H1 (cell line): ENCODE data around the gene ZNF789. TPM values are rescaled to one million over a fixed set of nuclear protein-coding genes. Genes with fewer than 3 reads are reported as not detected.

Experiments
- CTCF ChIA-PET: fragments of 300-600 bp; sonication (Branson Sonifier 250); formaldehyde crosslinking; loops from one replicate; lab custom pipeline; 2021; ENCODE audit not compliant: partially characterized antibody; lab: Charles Lee
- POLR2A ChIA-PET: fragments of 300-600 bp; sonication (Branson Sonifier 250); formaldehyde crosslinking; loops from one replicate; lab custom pipeline; 2021; ENCODE audit warnings: inconsistent platforms; ENCODE audit not compliant: partially characterized antibody; lab: Charles Lee
- DNase-seq, 2 experiments: peaks; one replicate each; pipeline versions ENCODE4 v3.0.0 to v3.0.0-alpha.2; 2010 to 2022; ENCODE audit warnings: low spot score in 2 of 2, low read depth in 1 of 2, mixed read lengths in 1 of 2
- FAIRE-seq: peaks from 2 replicates; lab custom pipeline; 2011; peaks lifted over from hg19 to GRCh38; lab: Jason Lieb, UNC
- H2AFZ ChIP-seq: 2 replicates; pipeline ENCODE4 v1.8.1; 2012; ENCODE audit warnings: low read length, inconsistent platforms
- H2AK5ac ChIP-seq: 2 replicates; pipeline ENCODE4 v1.6.1; 2013; ENCODE audit warnings: low read depth, low read length
- H2BK120ac ChIP-seq: replicated peaks from 2 replicates; pipeline ENCODE3; 2013; ENCODE audit warnings: low read depth, low read length, inconsistent platforms
- H2BK12ac ChIP-seq: 2 replicates; pipeline ENCODE4 v1.6.1; 2013; ENCODE audit warnings: low read depth, low read length
- H2BK15ac ChIP-seq: 2 replicates; pipeline ENCODE4 v1.6.1; 2013; ENCODE audit warnings: low read length
- H2BK20ac ChIP-seq: 2 replicates; pipeline ENCODE4 v1.6.1; 2013; ENCODE audit warnings: low read length
- H2BK5ac ChIP-seq: 2 replicates; pipeline ENCODE4 v1.6.1; 2013; ENCODE audit warnings: low read depth, low read length
- H3K14ac ChIP-seq: 2 replicates; pipeline ENCODE4 v1.6.1; 2013; ENCODE audit warnings: inconsistent platforms; ENCODE audit not compliant: insufficient read length
- H3K18ac ChIP-seq: 2 replicates; pipeline ENCODE4 v1.6.1; 2013; ENCODE audit warnings: low read length; ENCODE audit errors: extremely low read depth
- H3K23ac ChIP-seq: 2 replicates; pipeline ENCODE4 v1.6.1; 2013; ENCODE audit warnings: inconsistent platforms; ENCODE audit not compliant: insufficient read length
- H3K23me2 ChIP-seq: 2 replicates; pipeline ENCODE4 v1.6.1; 2013; ENCODE audit warnings: low read depth, low read length
- H3K27ac ChIP-seq: 2 replicates; pipeline ENCODE4 v1.6.1; 2011; ENCODE audit warnings: low read depth, low read length, inconsistent platforms
- H3K27me3 ChIP-seq, 4 experiments: replicated peaks in 1 of 4; 1 replicate in 1 of 4; 2 replicates in 3 of 4; pipeline versions ENCODE4 v1.6.1 to v1.8.1; 2011 to 2013; ENCODE audit warnings: low read length in 3 of 4, mild to moderate bottlenecking in 3 of 4, inconsistent platforms in 2 of 4, mixed read lengths in 2 of 4, moderate library complexity in 1 of 4; ENCODE audit not compliant: control insufficient read depth in 3 of 4, insufficient read depth in 3 of 4; ENCODE audit errors: extremely low read depth in 1 of 4
- H3K36me3 ChIP-seq, 4 experiments: 2 replicates each; pipeline versions ENCODE4 v1.6.1 to v1.8.1; 2011 to 2013; ENCODE audit warnings: mild to moderate bottlenecking in 4 of 4, low read length in 3 of 4, moderate library complexity in 2 of 4, control low read depth in 1 of 4, inconsistent platforms in 1 of 4; ENCODE audit not compliant: insufficient read depth in 4 of 4, control insufficient read depth in 2 of 4
- H3K4ac ChIP-seq: replicated peaks from 2 replicates; pipeline ENCODE3; 2013; ENCODE audit warnings: low read length, low read depth, mixed read lengths, inconsistent platforms; ENCODE audit not compliant: insufficient read length
- H3K4me1 ChIP-seq, 4 experiments: replicated peaks in 1 of 4; 1 replicate in 1 of 4; 2 replicates in 3 of 4; pipeline versions ENCODE4 v1.6.1 to v1.8.1; 2011 to 2013; ENCODE audit warnings: low read length in 3 of 4, inconsistent platforms in 2 of 4, mixed read lengths in 1 of 4; ENCODE audit not compliant: insufficient read depth in 4 of 4, control insufficient read depth in 3 of 4
- H3K4me2 ChIP-seq, 2 experiments: 2 replicates each; pipeline versions ENCODE4 v1.6.1 to v1.8.1; 2011 to 2013; ENCODE audit warnings: low read depth in 2 of 2, low read length in 2 of 2, control low read depth in 1 of 2, inconsistent platforms in 1 of 2, mild to moderate bottlenecking in 1 of 2; ENCODE audit not compliant: insufficient read depth in 1 of 2
- H3K4me3 ChIP-seq, 4 experiments: fragments of 200-600, 300-600 bp in 1 of 4; sonication (generic), shearing (Covaris generic), sonication (Bioruptor Twin) in 1 of 4; 2 replicates each; pipeline versions ENCODE4 v1.5.1 to v1.8.1; 2011 to 2016; ENCODE audit warnings: low read length in 4 of 4, low read depth in 3 of 4, control low read depth in 2 of 4, inconsistent platforms in 2 of 4, mild to moderate bottlenecking in 2 of 4, mixed read lengths in 1 of 4, moderate library complexity in 1 of 4; ENCODE audit not compliant: insufficient read depth in 2 of 4; ENCODE audit errors: extremely low read depth in 1 of 4
- H3K56ac ChIP-seq: replicated peaks from 2 replicates; pipeline ENCODE3; 2013; ENCODE audit warnings: low read depth, mild to moderate bottlenecking, mixed read lengths, low read length, inconsistent platforms; ENCODE audit not compliant: insufficient read length
- H3K79me1 ChIP-seq: 2 replicates; pipeline ENCODE4 v1.6.1; 2013; ENCODE audit warnings: low read depth, low read length, control low read depth
- H3K79me2 ChIP-seq, 2 experiments: 2 replicates each; pipeline versions ENCODE4 v1.6.1 to v1.8.1; 2012 to 2013; ENCODE audit warnings: low read length in 2 of 2, mild to moderate bottlenecking in 2 of 2, inconsistent platforms in 1 of 2; ENCODE audit not compliant: insufficient read depth in 2 of 2, control insufficient read depth in 1 of 2
- H3K9ac ChIP-seq, 4 experiments: replicated peaks in 1 of 4; 1 replicate in 1 of 4; 2 replicates in 3 of 4; pipeline versions ENCODE4 v1.6.1 to v1.8.1; 2011 to 2013; ENCODE audit warnings: low read depth in 3 of 4, low read length in 3 of 4, control low read depth in 2 of 4, mild to moderate bottlenecking in 2 of 4, moderate library complexity in 2 of 4, inconsistent platforms in 1 of 4; ENCODE audit errors: extremely low read depth in 1 of 4
- H3K9me3 ChIP-seq, 2 experiments: 2 replicates each; pipeline versions ENCODE4 v1.6.1 to v1.8.1; 2012 to 2013; ENCODE audit warnings: mild to moderate bottlenecking in 2 of 2, moderate library complexity in 2 of 2, control low read depth in 1 of 2, inconsistent platforms in 1 of 2, low read depth in 1 of 2, low read length in 1 of 2, mixed read lengths in 1 of 2; ENCODE audit not compliant: insufficient read depth in 2 of 2
- H4K20me1 ChIP-seq, 2 experiments: replicated peaks in 1 of 2; 2 replicates each; pipeline versions ENCODE3 to v1.8.1; 2011 to 2013; ENCODE audit warnings: inconsistent platforms in 2 of 2, low read length in 2 of 2, mild to moderate bottlenecking in 1 of 2; ENCODE audit not compliant: insufficient read depth in 2 of 2, control insufficient read depth in 1 of 2
- H4K5ac ChIP-seq: 2 replicates; pipeline ENCODE4 v1.6.1; 2013; ENCODE audit warnings: low read length, low read depth, mixed read lengths, inconsistent platforms; ENCODE audit not compliant: insufficient read length
- H4K8ac ChIP-seq: 2 replicates; pipeline ENCODE4 v1.8.0; 2013; ENCODE audit warnings: mild to moderate bottlenecking, moderate library complexity, low read length, inconsistent platforms; ENCODE audit not compliant: insufficient read depth; ENCODE audit errors: extremely low read depth
- H4K91ac ChIP-seq: replicated peaks from 2 replicates; pipeline ENCODE3; 2013; ENCODE audit warnings: low read length, mixed read lengths, inconsistent platforms; ENCODE audit not compliant: insufficient read length
- BRCA1 ChIP-seq: IDR thresholded peaks from 2 replicates; pipeline ENCODE4 v1.6.1; 2012; ENCODE audit warnings: low read depth, low read length, improper control_type of control experiment
- EGR1 ChIP-seq: IDR thresholded peaks from 2 replicates; pipeline ENCODE4 v1.6.1; 2011; ENCODE audit warnings: low read depth, low read length, borderline replicate concordance
- KDM1A ChIP-seq: fragments of 200-600, 300-600 bp; sonication (generic); IDR thresholded peaks from 2 replicates; pipeline ENCODE4 v1.7.1; 2016; ENCODE audit warnings: mild to moderate bottlenecking, low read length, borderline replicate concordance
- SAP30 ChIP-seq: fragments of 300-600 bp; sonication (generic); IDR thresholded peaks from 2 replicates; pipeline ENCODE4 v1.7.1; 2012; ENCODE audit warnings: low read length, moderate library complexity, mild to moderate bottlenecking, inconsistent platforms; ENCODE audit not compliant: insufficient read depth, insufficient replicate concordance
- SRF ChIP-seq: IDR thresholded peaks from 2 replicates; pipeline ENCODE4 v1.6.1; 2011; ENCODE audit warnings: mild to moderate bottlenecking, low read depth, low read length, moderate library complexity
- TBP ChIP-seq: IDR thresholded peaks from 2 replicates; pipeline ENCODE4 v1.6.1; 2011; ENCODE audit warnings: low read depth, low read length, improper control_type of control experiment
- ZNF274 ChIP-seq: IDR thresholded peaks from 2 replicates; pipeline ENCODE4 v1.7.0; 2012; ENCODE audit warnings: low read length, borderline replicate concordance; ENCODE audit errors: extremely low read depth
- WGBS, 2 experiments: shearing (Covaris generic) in 1 of 2; methylation state at CpG; one replicate each; pipeline versions ENCODE4 v1.1.6 to v1.1.7; 2013 to 2015; ENCODE audit warnings: low lambda C conversion rate in 2 of 2, mixed read lengths in 2 of 2, inconsistent platforms in 1 of 2, low coverage in 1 of 2, missing lambda C conversion rate in 1 of 2; ENCODE audit not compliant: insufficient replicate concordance in 2 of 2, insufficient coverage in 1 of 2, insufficient read length in 1 of 2; ENCODE audit errors: extremely low coverage in 1 of 2, missing lambda C conversion rate in 1 of 2; 5-methylcytosine and 5-hydroxymethylcytosine counted together
- polyA plus RNA-seq, 7 experiments: library from polyadenylated mRNA; depleted of rRNA in 3 of 7; stranded (reverse) in 5 of 7; unstranded in 2 of 7; fragments of >200 nt in 5 of 7; fragments of 200-250 nt in 2 of 7; gene quantifications; 1 replicate in 5 of 7; 2 replicates in 1 of 7; 4 replicates in 1 of 7; pipeline versions ENCODE4 v1.2.1 to v1.2.3, GENCODE V29; 2011 to 2013; ENCODE audit warnings: missing spikeins in 2 of 7, mixed read lengths in 2 of 7
- total RNA-seq: library from RNA; stranded (reverse); fragmentation: NEBNext Ultra II Directional; extraction: Animal tissue kit (Norgen Biotek cat#: 25700); gene quantifications from 2 replicates; pipeline ENCODE4 v1.2.1, GENCODE V29; 2021
- TF ChIP-seq, protein P1 (sequence below): IDR thresholded peaks from 2 replicates; pipeline ENCODE4 v1.6.1; 2012; ENCODE audit warnings: low read length, inconsistent platforms
- TF ChIP-seq, protein P2 (sequence below): IDR thresholded peaks from 2 replicates; pipeline ENCODE4 v1.6.1; 2011; ENCODE audit warnings: low read length, improper control_type of control experiment
- TF ChIP-seq, protein P3 (sequence below): IDR thresholded peaks from 2 replicates; pipeline ENCODE4 v1.6.1; 2012; ENCODE audit warnings: inconsistent platforms

Gene ZNF789
- total and polyA plus RNA-seq, 2 of the 8 experiments (the other 6 are each of a cell fraction or from before 2014, with no cell fraction given), result 11.4 to 12.5 TPM

DNA sequence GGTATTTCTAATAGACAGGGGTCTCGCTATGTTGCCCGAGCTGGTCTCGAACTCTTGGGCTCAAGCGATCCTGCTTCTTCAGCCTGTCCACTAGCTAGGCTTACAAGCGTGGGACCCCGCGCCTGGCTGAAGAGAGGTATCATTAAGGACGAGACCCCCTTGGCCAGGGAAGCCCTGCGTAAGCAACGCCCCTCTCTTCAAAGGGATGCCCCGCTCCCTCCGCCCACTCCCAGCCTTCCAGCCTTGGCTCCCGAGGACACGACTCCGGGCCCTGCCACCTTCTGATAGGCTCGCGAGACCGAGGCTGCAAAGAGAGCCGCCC, 31.6 kb downstream of the ZNF789 start:
- Histone ChIP-seq H3K27me3 (no peaks in the 10 kb centered on the region), H3K27ac (no peak overlapping the region), H4K5ac (no peak overlapping the region), H3K4me1 (peaks cover 0 to 7% (median 4%) of the 10 kb centered on the region in 4 experiments; a peak in 5 of 7 replicates), H4K8ac (no peak overlapping the region), H3K9me3 (no peaks in the 10 kb centered on the region), H3K9ac (no peak overlapping the region; a peak in 2 of 7 replicates), H2AK5ac (no peak overlapping the region), H2BK5ac (peak overlapping the region; percentile 96; the same call in 1 of the 2 replicates), H3K23ac (no peak overlapping the region), H3K18ac (no peak overlapping the region), H3K79me2 (peaks cover 0 to 30% of the 10 kb centered on the region in 2 experiments; a peak in 3 of 4 replicates), H3K36me3 (no peaks in the 10 kb centered on the region; a peak in 1 of 8 replicates), H2AFZ (0 out of 2 replicates have a peak overlapping the region, but pooled peaks have one; percentile 44), H4K20me1 (peaks cover 3% of the 10 kb centered on the region in 2 experiments), H2BK20ac (no peak overlapping the region), H2BK120ac (no peak overlapping the region), H3K79me1 (no peaks in the 10 kb centered on the region), H3K4me2 (peak overlapping the region; percentile 47 to 62), H3K23me2 (peaks cover 5% of the 10 kb centered on the region; the same call in 1 of the 2 replicates), H3K4ac (no peak overlapping the region), H3K4me3 (peak overlapping the region; percentile 89 to 97 (median 94)), H3K14ac (no peak overlapping the region), H2BK15ac (no peak overlapping the region), H2BK12ac (no peak overlapping the region), H3K56ac (no peak overlapping the region), H4K91ac (no peak overlapping the region)
- ChIA-PET POLR2A (interaction anchor here (0.8 to 3.2 kb wide), 16 partner anchors 9 to 95 kb away, joined by 3 to 26 read pairs (median 6); partner anchors contain the start of genes ATP5MF, BUD31, FAM200A and PDAP1), CTCF (interaction anchor here (1.1 kb wide), 1 partner anchor 12 kb away, joined by 4 read pairs; no protein-coding TSS in a partner anchor)
- 14% methylated on average over 19 of the region's 19 CpGs; no CpG with 5 or more reads in 1 of the 2 experiments for WGBS, 2 experiments
- DNase-seq, result peak; percentile 94 to 97
- no peak for FAIRE-seq
- TF ChIP-seq BRCA1 (0 out of 2 replicates have a peak, but pooled peaks have one; percentile 66), SRF (no peak), SAP30 (no peak), TBP (peak; percentile 50; the same call in 1 of the 2 replicates), ZNF274 (no peak), KDM1A (peak; percentile 63; the same call in 1 of the 2 replicates), EGR1 (peak; percentile 77; the same call in 1 of the 2 replicates)
- TF ChIP-seq, protein P1, sequence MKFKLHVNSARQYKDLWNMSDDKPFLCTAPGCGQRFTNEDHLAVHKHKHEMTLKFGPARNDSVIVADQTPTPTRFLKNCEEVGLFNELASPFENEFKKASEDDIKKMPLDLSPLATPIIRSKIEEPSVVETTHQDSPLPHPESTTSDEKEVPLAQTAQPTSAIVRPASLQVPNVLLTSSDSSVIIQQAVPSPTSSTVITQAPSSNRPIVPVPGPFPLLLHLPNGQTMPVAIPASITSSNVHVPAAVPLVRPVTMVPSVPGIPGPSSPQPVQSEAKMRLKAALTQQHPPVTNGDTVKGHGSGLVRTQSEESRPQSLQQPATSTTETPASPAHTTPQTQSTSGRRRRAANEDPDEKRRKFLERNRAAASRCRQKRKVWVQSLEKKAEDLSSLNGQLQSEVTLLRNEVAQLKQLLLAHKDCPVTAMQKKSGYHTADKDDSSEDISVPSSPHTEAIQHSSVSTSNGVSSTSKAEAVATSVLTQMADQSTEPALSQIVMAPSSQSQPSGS, result no peak
- TF ChIP-seq, protein P2, sequence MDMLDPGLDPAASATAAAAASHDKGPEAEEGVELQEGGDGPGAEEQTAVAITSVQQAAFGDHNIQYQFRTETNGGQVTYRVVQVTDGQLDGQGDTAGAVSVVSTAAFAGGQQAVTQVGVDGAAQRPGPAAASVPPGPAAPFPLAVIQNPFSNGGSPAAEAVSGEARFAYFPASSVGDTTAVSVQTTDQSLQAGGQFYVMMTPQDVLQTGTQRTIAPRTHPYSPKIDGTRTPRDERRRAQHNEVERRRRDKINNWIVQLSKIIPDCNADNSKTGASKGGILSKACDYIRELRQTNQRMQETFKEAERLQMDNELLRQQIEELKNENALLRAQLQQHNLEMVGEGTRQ, result no peak
- TF ChIP-seq, protein P3, sequence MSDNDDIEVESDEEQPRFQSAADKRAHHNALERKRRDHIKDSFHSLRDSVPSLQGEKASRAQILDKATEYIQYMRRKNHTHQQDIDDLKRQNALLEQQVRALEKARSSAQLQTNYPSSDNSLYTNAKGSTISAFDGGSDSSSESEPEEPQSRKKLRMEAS, result 0 out of 2 replicates have a peak, but pooled peaks have one; percentile 15
